ENCODE results near the gene RPRD1B. TPM values are rescaled to one million over a fixed set of nuclear protein-coding genes. Genes with fewer than 3 reads are reported as not detected.

The RPRD1B gene
- total and polyA plus RNA-seq, 2 of the 8 experiments (the other 6 are each of a cell fraction or from before 2014, with no cell fraction given) = 10.3 to 20.9 TPM

DNA sequence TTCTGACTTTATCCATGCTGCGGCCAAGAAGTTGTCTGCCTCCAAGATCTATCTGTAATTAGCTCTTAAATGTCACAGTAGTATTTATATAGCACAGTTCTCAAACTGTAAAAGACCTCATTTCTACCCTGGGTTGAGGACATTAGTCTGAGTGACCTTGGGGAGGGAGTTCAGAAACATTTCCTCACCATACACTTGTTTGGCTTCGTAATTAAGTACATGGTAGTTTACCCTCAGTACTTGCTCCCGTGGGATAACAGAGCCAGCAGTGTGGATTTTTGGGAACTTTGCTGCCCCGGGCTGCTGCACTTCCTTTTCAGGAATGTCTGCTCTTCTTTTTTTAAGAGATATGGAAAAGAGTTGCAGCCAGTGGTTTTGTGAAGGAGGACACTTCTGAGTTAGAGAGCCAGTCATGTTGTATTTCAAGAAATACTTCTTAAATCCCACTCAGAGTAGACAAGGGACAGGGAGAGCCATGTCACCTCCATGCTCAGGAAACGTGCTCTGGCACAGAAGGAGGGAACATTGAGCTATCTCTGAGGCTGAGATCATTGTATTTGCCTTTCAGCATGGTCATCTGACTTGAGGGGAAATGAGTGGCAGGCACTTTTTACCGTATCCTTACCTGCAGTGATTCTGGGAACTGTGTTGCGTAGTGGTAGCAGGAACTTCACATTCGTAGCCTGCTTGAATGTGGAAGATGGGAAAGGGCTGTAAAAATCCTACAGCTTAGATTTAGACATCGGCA lies 33.6 kb downstream of the RPRD1B start (continued):
- TF ChIP-seq BRCA1 (IDR thresholded peaks at IDR 0.05; ENCODE audit: low read depth, low read length) = no peak
- TF ChIP-seq JUND (IDR thresholded peaks at IDR 0.05; ENCODE audit: low read length) = no peak
- TF ChIP-seq CHD2 (IDR thresholded peaks at IDR 0.05; ENCODE audit: low read length) = no peak
- TF ChIP-seq EP300 (IDR thresholded peaks at IDR 0.05; ENCODE audit: borderline replicate concordance in 1 of 2, low read depth in 2 of 2, low read length in 2 of 2) = no peak
- TF ChIP-seq POU5F1 (IDR thresholded peaks at IDR 0.05; ENCODE audit: low read depth, low read length) = no peak
- TF ChIP-seq CTBP2 (IDR thresholded peaks at IDR 0.05; ENCODE audit: borderline replicate concordance, insufficient read depth, insufficient read length, low read length) = no peak
- no peak for TF ChIP-seq HDAC2 (IDR thresholded peaks at IDR 0.05; ENCODE audit: borderline replicate concordance in 1 of 2, low read depth in 2 of 2, low read length in 2 of 2)
